HG02610 (cell line): ENCODE data around the gene MEGF9.
A peak's percentile ranks its signal among the peaks of the same experiment; 100 is the strongest.
"Not testable (repeated sequence)": the region's sequence is repeated elsewhere in the genome, so short reads cannot be mapped to it uniquely, and the experiment has no call there.

Experiments used
- ATAC-seq: cut with Tn5 transposase; IDR thresholded peaks from one replicate; pipeline ENCODE4 v1.9.1; 2021; ENCODE audit warnings: mild to moderate bottlenecking, moderate library complexity; ENCODE audit not compliant: unreplicated experiment

Gene MEGF9

GRCh38 chr9:120580051-120580896 lies 134.0 kb downstream of the MEGF9 start, which contains the start of gene CDK5RAP2:
TSS of gene CDK5RAP2 (minus strand) at chr9:120580167. CDS start at chr9:120579978, 189 bp downstream.
- ATAC-seq, result peak; percentile 98

DNA sequence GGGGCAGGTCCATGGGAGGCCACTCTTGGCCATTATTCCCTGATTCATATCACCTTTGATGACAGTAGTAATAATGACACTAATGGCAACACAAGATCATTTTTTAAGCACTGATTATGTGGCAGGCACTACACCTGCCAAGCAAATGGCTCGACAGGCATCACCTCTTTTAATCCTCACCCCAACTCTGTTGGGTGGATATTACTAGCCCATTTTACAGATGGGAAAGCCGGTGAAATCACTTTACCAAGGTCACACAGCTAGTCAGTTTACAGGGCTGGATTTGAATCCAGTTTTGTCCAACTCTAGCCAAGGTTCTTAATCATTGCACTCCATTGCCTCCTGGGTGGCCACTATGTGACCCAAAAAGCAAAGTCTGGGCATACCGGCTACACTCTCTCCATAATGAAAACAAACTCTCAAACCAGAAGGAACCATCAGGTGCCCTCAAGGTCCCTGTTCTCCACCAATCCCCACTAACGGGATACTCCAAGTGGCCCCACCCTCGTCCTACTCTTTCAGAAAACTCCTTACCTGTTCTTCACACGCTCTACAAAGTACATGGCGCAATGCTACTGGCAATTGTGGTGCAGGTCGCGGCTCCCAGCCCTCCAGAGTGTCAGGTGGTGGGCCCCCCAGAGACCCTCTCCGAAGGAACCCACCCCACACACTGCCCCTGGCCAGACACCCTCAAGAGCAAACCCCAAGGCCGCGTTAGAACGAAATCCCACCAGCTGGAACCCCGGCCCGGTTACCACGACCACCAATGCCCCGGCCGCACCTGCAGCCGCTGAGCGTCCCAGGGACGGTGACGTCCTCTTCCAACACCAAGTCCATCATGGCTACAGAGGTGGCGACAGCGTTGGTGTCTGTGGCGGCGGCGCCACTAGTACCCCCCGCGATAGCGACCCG lies 134.9 kb downstream of the MEGF9 start:
- ATAC-seq, result peak; percentile 41

DNA sequence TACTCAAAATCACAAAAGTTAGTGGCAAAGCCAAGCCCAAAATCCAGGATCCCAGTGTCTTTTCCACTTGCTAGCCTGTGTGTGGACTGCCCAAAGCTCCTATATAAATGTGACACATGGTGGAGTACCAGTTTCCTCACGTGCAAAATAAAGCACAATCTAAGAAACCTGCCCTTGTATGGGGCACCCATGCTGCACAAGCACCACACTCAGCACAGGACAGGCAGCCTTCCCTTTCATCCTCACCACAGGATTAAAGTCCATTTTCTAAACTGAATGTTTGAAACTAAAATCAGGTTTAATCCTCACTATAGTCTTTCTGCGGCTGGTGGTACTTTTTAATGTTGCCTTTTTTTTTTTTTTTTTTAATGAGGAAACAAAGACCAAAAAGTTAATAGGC lies 139.8 kb downstream of the MEGF9 start:
- ATAC-seq, result no peak

DNA sequence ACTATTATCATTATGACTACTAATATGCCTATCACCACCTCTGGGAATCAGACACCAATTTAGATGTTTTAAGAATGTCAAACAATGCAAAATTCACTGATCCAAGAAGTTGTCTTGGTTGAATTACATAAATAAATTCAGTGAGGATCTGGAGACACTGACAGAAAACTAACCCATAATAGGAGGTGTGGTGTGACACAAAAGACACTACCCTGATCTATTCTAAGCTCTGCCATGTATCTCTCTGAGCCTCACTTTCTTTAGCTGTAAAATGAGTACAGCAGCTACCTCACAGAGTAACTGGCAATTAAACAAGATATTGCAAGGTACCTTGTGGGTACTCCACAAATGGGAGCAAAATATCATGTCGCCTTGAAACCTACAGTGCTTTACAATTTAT lies 141.8 kb downstream of the MEGF9 start:
- no peak for ATAC-seq

GRCh38 chr9:120571443-120572257 lies 142.6 kb downstream of the MEGF9 start:
- no peak for ATAC-seq

GRCh38 chr9:120570296-120570695 lies 144.0 kb downstream of the MEGF9 start:
- ATAC-seq, result no peak

DNA sequence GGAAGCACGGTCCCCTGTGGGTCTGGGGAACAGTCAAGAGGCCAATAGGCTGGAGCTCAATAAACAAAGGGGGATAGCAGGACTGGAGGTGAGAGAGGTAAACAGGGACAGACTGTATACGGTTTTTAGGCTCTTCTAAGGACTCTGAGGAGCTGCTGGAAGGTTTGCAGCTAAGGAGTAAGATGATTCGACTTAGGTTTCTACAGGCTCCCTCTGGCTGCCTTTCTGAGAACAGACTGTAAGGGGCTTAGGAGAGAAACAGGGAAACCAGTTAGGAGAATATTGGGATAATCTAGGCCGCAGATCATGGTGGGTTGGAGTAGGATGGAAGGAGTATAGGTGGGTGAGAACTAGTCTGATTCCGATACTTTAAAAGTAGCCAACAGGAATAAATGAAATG lies 144.7 kb downstream of the MEGF9 start:
- ATAC-seq, result no peak

- ATAC-seq, result no peak
These were observed 145.5 kb downstream of the MEGF9 start for GRCh38 chr9:120568816-120569215.

GRCh38 chr9:120567874-120568273 lies 146.4 kb downstream of the MEGF9 start:
- ATAC-seq, result no peak

DNA sequence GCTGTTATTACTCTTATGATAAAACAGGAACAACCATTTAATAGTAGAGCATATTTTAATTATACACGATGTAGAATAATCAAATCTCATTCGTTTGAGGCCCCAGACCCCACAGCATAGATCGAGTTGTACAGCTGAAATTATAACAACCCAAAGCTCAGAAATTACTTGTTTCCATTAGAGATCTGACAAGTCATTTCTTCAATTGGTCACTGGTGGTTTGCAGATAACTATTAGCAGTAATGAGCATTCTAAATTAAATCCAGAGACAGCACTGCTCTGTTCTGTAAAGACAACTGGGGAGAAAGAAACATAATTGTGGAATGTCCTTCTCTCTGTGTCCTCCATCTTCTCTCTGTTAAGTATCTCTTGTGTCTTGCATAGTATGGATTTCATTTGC lies 147.2 kb downstream of the MEGF9 start:
- ATAC-seq, result no peak

GRCh38 chr9:120564589-120564988 lies 149.7 kb downstream of the MEGF9 start:
- no peak for ATAC-seq

GRCh38 chr9:120562861-120563443 lies 151.3 kb downstream of the MEGF9 start:
- no peak for ATAC-seq

GRCh38 chr9:120561709-120562108 lies 152.6 kb downstream of the MEGF9 start:
- ATAC-seq, result no peak

GRCh38 chr9:120559546-120559945 lies 154.7 kb downstream of the MEGF9 start:
- ATAC-seq, result no peak

GRCh38 chr9:120558454-120558853 lies 155.8 kb downstream of the MEGF9 start:
- no peak for ATAC-seq

DNA sequence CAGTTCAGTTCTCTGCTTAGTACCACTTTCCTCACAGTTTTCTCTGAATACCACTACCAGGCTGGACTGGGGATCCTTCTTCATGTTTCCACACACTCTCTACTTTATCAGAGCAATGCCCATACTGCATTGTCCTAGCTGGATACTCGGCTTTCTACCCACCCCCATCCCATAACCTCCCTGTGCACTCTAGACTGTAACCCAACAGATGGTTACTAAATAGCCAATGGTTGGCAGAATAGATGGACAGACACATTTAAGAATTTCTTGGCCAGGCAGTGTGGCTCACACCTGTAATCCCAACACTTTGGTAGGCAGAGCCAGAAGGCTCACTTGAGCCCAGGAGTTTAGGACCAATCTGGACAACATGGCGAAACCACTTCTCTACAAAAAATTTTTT lies 157.1 kb downstream of the MEGF9 start:
- ATAC-seq, result no peak

DNA sequence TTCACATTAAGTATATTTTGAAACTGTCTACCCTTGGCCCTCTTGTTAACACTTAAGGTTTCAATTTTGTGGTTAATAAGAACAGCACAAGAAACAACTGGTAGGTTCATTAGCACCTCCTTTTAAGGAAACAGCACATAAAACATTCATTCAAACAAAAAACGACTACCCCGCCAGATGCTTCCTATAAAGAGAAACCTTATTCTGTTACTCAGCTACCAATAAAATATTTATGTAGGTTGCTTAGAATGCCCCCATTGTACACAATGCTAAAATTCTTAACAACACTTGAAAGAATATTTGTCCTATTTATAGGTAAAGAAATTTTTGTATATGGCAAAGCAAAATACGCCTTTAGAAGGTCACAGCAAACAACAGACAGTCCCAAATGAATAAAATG lies 157.5 kb downstream of the MEGF9 start:
- no peak for ATAC-seq

DNA sequence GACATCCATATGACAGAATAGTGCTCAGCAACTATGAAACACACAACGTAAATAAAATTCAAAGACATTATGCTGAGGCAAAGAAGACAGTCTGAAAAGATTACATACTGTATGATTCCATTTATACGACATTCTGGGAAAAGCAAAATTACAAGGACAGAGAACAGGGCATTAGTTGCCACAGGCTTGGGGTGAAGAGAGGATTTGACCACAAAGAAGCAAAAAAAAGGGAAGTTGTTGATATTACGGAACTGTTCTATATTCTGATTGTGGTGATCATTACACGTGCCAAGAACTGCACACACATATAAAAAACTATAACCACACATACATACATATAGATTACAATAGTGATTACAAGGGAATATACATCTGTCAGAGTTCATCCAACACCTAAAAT lies 158.4 kb downstream of the MEGF9 start:
- ATAC-seq, result no peak

DNA sequence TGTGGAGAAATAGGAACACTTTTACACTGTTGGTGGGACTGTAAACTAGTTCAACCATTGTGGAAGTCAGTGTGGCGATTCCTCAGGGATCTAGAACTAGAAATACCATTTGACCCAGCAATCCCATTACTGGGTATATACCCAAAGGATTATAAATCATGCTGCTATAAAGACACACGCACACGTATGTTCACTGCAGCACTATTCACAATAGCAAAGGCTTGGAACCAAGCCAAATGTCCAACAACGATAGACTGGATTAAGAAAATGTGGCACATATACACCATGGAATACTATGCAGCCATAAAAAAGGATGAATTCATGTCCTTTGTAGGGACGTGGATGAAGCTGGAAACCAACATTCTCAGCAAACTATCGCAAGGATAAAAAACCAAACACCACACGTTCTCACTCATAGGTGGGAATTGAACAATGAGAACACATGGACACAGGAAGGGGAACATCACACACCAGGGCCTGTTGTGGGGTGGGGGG lies 162.0 kb downstream of the MEGF9 start:
- not testable (repeated sequence) for ATAC-seq
